Calu3 (cell line): ENCODE data around the gene CLCA2. TPM values are rescaled to one million over a fixed set of nuclear protein-coding genes. Genes with fewer than 3 reads are reported as not detected.

Source experiments
- BruUV-seq: library from RNA; stranded (reverse); fragments of 400-500 nt; replicated peaks from 2 replicates; lab custom pipeline; 2021; lab: Mats Ljungman, UMichigan
- CTCF ChIA-PET: fragments of 300-600 bp; sonication (Branson Sonifier 250); formaldehyde crosslinking; loops from one replicate; lab custom pipeline; 2022; ENCODE audit warnings: antibody characterized with exemption; lab: Charles Lee
- DNase-seq: peaks from one replicate; pipeline ENCODE4 v3.0.0; 2022
- H3K27ac Mint-ChIP-seq: one replicate; pipeline ENCODE4 v1.8.0; 2022; ENCODE audit warnings: mixed read lengths; ENCODE audit not compliant: unreplicated experiment
- H3K27me3 Mint-ChIP-seq: one replicate; pipeline ENCODE4 v1.8.0; 2022; ENCODE audit warnings: mixed read lengths; ENCODE audit not compliant: unreplicated experiment
- H3K36me3 Mint-ChIP-seq: one replicate; pipeline ENCODE4 v1.8.0; 2022; ENCODE audit warnings: mild to moderate bottlenecking, moderate library complexity, mixed read lengths; ENCODE audit not compliant: insufficient read depth, unreplicated experiment
- H3K4me1 Mint-ChIP-seq: one replicate; pipeline ENCODE4 v1.8.0; 2022; ENCODE audit warnings: mild to moderate bottlenecking, low read depth, mixed read lengths; ENCODE audit not compliant: unreplicated experiment
- H3K4me3 Mint-ChIP-seq: one replicate; pipeline ENCODE4 v1.8.0; 2022; ENCODE audit warnings: mild to moderate bottlenecking, low read depth, moderate library complexity, mixed read lengths; ENCODE audit not compliant: unreplicated experiment
- H3K9me3 Mint-ChIP-seq: one replicate; pipeline ENCODE4 v1.8.0; 2022; ENCODE audit warnings: low read depth, mixed read lengths; ENCODE audit not compliant: unreplicated experiment
- CTCF ChIP-seq: fragments of 200-600 bp; IDR thresholded peaks from one replicate; pipeline ENCODE4 v1.8.0; 2022; ENCODE audit warnings: antibody characterized with exemption; ENCODE audit not compliant: unreplicated experiment
- intact Hi-C: fragments of 100-400 bp; cut with micrococcal nuclease; formaldehyde crosslinking; loops from one replicate; pipeline ENCODE4 v1.10.0; 2022; ENCODE audit not compliant: unreplicated experiment
- total RNA-seq: library from RNA; stranded (reverse); gene quantifications from 2 replicates; pipeline ENCODE4 v1.2.3, GENCODE V29; 2022

The CLCA2 gene
- total RNA-seq, 1 experiment from 2014 or later, result not detected

- Mint-ChIP-seq H3K4me1 (peaks cover 26% of the 10 kb centered on the region), H3K4me3 (peak overlapping the region; percentile 76), H3K27ac (peak overlapping the region; percentile 21), H3K27me3 (peaks cover 14% of the 10 kb centered on the region), H3K36me3 (peaks cover 6% of the 10 kb centered on the region), H3K9me3 (no peaks in the 10 kb centered on the region)
- intact Hi-C loops, result loop anchor here (1.0 kb wide), 3 partner anchors 29 to 123 kb away; no protein-coding TSS in a partner anchor
- peak; percentile 46 for DNase-seq
- TF ChIP-seq CTCF, result no peak
- no TSS peak for BruUV-seq
- CTCF ChIA-PET, result interaction anchor here (0.8 kb wide), 1 partner anchor 123 kb away, joined by 5 read pairs; no protein-coding TSS in a partner anchor
Observed at GRCh38 chr1:86502721-86503405, 78.9 kb downstream of the CLCA2 start.

- peaks cover 7% of the 10 kb centered on the region for H3K27me3 Mint-ChIP-seq
- H3K4me3 Mint-ChIP-seq, result peak overlapping the region; percentile 76
- TF ChIP-seq CTCF, result no peak
- CTCF ChIA-PET, result interaction anchor here (0.7 kb wide), 1 partner anchor 121 kb away, joined by 3 read pairs; no protein-coding TSS in a partner anchor
- no peak for DNase-seq
- peaks cover 6% of the 10 kb centered on the region for H3K36me3 Mint-ChIP-seq
- H3K27ac Mint-ChIP-seq, result no peak overlapping the region
- no peaks in the 10 kb centered on the region for H3K9me3 Mint-ChIP-seq
- H3K4me1 Mint-ChIP-seq, result peaks cover 26% of the 10 kb centered on the region
- intact Hi-C loops, result no loop called here
- no TSS peak for BruUV-seq
Observed at GRCh38 chr1:86503406-86504136, 79.6 kb downstream of the CLCA2 start.

- TF ChIP-seq CTCF, result no peak
- peaks cover 26% of the 10 kb centered on the region for H3K4me1 Mint-ChIP-seq
- intact Hi-C loops, result no loop called here
- no peak for DNase-seq
- CTCF ChIA-PET, result interaction anchor here (0.7 to 1.1 kb wide), 2 partner anchors 31 to 121 kb away, joined by 3 to 4 read pairs; no protein-coding TSS in a partner anchor
- H3K36me3 Mint-ChIP-seq, result peaks cover 6% of the 10 kb centered on the region
- peaks cover 2% of the 10 kb centered on the region for H3K27me3 Mint-ChIP-seq
- no peaks in the 10 kb centered on the region for H3K9me3 Mint-ChIP-seq
- BruUV-seq, result no TSS peak
- H3K27ac Mint-ChIP-seq, result no peak overlapping the region
- H3K4me3 Mint-ChIP-seq, result no peak overlapping the region
Observed at GRCh38 chr1:86504137-86504479, 80.1 kb downstream of the CLCA2 start.

- BruUV-seq, result no TSS peak
- H3K27me3 Mint-ChIP-seq, result no peaks in the 10 kb centered on the region
- H3K27ac Mint-ChIP-seq, result no peak overlapping the region
- H3K4me3 Mint-ChIP-seq, result no peak overlapping the region
- no peaks in the 10 kb centered on the region for H3K9me3 Mint-ChIP-seq
- CTCF ChIA-PET, result interaction anchor here (1.1 to 1.6 kb wide), 2 partner anchors 13 to 32 kb away, joined by 3 to 4 read pairs; no protein-coding TSS in a partner anchor
- H3K4me1 Mint-ChIP-seq, result peaks cover 26% of the 10 kb centered on the region
- H3K36me3 Mint-ChIP-seq, result peaks cover 6% of the 10 kb centered on the region
- DNase-seq, result peak; percentile 12
- intact Hi-C loops, result no loop called here
- TF ChIP-seq CTCF, result no peak
Observed at GRCh38 chr1:86504895-86505563, 81.1 kb downstream of the CLCA2 start.
